Lower leg skin (tissue), 3 donors: ENCODE measurements around the gene CWC22.

Source experiments
- POLR2A ChIP-seq, 2 donors: fragments of 450-650 bp; IDR thresholded peaks; one replicate each; pipeline ENCODE4 v1.6.1; 2016 to 2017; ENCODE audit warnings: antibody characterized with exemption in 2 of 2, mild to moderate bottlenecking in 1 of 2, moderate library complexity in 1 of 2
- TF ChIP-seq, protein P1 (sequence below), 3 donors: fragments of 450-650 bp; IDR thresholded peaks; one replicate each; pipeline ENCODE4 v1.5.1; 2016; ENCODE audit warnings: antibody characterized with exemption in 3 of 3, mild to moderate bottlenecking in 3 of 3, moderate library complexity in 2 of 3

DNA sequence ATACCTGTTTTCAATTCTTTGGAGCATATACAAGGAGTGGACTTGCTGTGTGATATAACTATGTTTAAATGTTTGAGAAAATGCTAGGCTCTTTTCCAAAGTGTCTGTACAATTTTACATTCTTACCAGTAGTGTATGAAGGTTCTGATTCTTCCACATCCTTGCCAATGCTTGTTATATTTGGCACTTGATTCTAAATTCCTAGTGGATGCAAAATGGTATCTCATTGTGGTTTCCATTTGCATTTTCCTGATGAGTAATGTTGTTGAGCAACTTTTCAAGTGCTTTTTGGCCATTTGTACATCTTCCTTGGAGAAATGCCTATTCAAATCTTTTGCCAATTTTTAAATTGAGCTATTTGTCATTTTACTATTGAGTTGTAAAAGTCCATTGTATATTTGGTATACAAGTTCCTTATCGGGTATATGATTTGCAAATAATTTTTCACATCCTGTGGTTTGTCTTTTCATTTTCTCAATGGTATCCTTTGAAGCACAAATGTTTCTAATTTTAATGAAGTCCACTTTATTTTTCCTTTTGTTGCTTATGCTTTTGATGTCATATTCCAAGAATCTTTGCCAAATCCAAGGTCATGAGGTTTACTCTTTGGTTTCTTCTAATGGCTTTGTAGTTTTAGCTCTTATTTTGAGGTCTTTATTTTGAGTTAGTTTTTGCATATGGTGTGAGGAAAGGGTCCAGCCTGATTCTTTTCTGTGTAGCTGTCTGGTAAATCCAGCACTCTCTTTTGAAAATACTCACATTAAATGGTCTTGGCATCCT, 33.2 kb upstream of the CWC22 start:
- no peak for TF ChIP-seq POLR2A (IDR thresholded peaks at IDR 0.05)
- TF ChIP-seq, protein P1, sequence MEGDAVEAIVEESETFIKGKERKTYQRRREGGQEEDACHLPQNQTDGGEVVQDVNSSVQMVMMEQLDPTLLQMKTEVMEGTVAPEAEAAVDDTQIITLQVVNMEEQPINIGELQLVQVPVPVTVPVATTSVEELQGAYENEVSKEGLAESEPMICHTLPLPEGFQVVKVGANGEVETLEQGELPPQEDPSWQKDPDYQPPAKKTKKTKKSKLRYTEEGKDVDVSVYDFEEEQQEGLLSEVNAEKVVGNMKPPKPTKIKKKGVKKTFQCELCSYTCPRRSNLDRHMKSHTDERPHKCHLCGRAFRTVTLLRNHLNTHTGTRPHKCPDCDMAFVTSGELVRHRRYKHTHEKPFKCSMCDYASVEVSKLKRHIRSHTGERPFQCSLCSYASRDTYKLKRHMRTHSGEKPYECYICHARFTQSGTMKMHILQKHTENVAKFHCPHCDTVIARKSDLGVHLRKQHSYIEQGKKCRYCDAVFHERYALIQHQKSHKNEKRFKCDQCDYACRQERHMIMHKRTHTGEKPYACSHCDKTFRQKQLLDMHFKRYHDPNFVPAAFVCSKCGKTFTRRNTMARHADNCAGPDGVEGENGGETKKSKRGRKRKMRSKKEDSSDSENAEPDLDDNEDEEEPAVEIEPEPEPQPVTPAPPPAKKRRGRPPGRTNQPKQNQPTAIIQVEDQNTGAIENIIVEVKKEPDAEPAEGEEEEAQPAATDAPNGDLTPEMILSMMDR (IDR thresholded peaks at IDR 0.05): no peak
